GM18502 (cell line): ENCODE data around the gene LMBRD1.
A peak's percentile ranks its signal among the peaks of the same experiment; 100 is the strongest.
"Not testable (repeated sequence)": the region's sequence is repeated elsewhere in the genome, so short reads cannot be mapped to it uniquely, and the experiment has no call there.

Source experiments
- ATAC-seq: cut with Tn5 transposase; IDR thresholded peaks from one replicate; pipeline ENCODE4 v1.9.1; 2021; ENCODE audit warnings: mild to moderate bottlenecking; ENCODE audit not compliant: unreplicated experiment, poor library complexity

The LMBRD1 gene

DNA sequence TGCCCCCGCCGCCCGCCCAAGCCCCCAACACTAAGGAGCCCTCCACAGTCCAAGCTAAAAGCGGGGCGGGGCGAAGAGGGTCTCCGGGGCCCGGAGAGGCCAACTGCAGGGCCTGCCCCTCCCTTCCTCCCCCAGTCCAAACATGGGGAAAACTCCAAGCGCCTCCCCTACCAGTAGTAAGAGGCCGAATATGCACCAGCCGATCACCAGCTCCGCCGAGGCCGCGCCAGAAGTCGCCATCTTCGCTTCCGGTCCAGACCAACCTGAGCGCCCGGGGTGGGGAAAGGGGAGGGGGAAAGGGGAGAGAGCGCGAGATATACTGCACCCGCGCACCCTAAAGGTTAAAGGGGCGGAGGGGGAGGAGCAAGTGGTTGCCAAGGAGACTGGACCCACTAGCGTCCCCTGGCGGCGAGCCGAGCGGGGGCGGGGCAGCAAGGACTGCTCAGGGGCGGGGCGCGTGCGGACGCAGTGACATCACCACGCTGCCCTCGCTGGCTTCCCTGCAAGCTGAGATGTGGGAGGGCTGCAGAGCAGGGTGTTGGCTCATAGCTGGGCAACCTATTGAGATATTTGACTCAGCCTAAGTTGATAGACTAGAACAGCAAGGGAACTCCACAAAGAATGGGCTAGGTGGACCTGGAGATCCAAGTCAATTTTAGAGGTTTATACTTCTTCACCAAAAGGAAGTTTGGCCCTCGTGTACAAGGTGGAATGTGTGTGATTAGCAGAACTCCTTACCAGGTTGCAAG is at the start of gene LMBRD1:
TSS of gene LMBRD1 (minus strand) at position 369 of the 749 bp plus-strand sequence. CDS start at position 240, 129 bp downstream.
- ATAC-seq = peak; percentile 95

DNA sequence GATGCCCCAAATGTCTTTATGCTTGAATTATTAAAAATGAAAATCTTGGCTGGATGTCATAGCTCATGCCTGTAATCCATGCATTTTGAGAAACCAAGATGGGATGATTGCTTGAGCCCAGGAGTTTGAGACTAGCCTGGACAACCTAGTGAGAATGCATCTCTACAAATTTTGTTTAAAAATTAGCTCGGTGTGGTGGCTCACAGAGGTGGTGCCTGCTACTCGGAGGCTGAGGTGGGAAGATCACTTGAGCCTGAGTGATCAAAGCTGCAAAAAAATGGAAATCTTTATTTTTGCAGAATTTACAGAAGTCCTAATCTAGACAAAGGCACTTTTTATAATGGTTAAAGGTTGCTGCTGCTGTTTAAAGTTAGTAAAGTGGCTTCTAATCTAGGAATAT is 49.5 kb upstream of the LMBRD1 start:
- no peak for ATAC-seq

DNA sequence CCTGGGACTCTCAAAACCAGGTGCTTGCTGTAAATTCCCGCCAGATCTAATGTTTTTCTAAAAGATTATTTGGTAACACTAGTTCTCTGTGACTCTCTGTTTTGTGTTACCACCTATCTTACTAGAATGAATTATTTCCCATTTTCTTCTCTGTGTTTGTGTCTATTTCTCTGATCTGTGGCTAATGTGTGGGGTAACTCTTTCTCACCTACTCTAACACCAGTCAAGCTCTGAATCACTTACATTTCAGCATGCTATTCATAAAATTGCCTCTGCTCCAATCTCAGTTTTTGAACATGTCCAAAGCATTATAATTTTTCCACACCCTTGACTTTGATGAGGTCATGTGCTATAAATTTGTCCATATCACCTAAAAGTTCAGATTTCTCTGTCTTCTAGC is 46.4 kb upstream of the LMBRD1 start:
- ATAC-seq = no peak

- no peak for ATAC-seq
Observed at GRCh38 chr6:69841862-69842261, 45.1 kb upstream of the LMBRD1 start.

DNA sequence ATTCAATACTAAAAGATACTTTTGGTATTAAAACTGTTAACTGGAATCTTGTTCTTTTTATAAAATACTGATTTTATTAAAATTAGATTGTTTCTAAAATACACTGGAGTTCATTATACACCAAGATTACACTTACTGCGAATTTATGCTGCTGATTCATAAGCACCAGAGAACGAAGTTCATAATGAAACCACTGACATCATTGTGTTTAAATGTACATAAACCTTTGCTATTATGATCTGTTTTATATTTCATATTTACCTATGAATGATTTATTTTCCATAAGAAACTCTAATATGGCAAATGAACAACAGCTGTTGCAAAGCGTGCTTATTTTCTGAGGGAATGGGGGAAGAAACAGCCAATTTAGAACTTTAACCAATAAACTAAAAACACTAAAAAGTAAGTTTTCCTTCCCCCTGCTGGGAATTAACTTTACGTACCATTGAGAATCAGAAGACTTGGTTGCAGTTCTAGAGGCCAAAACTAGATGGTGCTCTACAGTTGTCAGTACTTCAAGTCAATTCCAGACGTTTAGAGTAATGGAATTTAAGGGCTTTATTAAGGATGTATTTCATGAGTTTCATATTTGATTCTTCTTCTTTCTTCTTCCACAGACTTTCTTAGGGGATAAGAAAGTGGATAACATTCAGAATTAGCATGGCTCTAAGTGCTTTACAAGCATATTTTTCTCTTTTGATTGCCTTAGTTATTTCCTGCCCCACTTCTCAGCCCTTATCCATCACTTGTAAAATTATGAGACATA is 38.8 kb upstream of the LMBRD1 start:
- peak; percentile 95 for ATAC-seq

DNA sequence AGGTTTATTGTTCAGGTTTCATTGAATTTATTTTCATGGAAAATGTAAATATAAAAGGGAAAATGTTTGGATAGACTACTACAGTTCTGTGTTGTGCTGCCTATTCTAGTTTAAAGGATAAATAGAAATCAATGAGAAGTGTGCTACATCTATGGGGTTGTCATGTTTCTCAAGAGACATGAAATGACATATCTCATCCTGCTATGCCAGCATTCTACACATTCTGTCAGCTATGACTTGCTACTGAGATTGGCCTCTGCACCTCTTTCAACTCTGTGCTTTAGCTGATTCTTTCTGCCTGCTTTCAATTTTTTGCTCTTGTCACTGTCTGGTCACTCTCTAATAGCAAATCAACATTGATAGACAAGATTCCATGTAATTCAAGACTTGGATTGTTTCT is 35.7 kb upstream of the LMBRD1 start:
- ATAC-seq = no peak

DNA sequence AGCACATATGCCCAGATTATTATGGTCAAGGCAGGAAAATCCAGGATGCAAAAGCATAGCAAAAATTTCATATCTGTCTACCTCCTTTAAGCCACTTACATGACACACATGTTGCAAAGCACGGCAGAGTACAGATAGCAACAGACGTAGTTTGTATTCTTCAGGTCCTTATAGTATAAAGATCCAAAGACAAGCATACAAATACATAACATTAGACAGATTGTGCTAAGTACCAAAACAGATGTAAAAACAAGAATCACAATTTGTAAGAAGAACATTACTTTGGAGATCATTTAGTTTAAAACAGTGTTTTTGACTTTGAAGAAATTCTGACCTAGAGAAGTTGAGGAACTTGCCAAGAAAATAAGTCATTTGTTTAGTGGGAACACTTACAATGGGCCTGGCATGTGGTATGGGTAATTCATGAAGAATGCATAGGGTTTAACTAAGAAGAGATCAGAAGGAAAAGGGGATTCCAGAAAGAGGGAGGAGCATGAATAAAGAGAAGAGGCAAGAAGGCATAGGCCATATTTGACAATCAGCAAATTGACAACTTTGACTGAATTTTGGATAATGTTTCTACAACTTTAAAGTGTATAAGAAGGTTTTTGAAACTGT is 30.6 kb upstream of the LMBRD1 start:
- no peak for ATAC-seq

DNA sequence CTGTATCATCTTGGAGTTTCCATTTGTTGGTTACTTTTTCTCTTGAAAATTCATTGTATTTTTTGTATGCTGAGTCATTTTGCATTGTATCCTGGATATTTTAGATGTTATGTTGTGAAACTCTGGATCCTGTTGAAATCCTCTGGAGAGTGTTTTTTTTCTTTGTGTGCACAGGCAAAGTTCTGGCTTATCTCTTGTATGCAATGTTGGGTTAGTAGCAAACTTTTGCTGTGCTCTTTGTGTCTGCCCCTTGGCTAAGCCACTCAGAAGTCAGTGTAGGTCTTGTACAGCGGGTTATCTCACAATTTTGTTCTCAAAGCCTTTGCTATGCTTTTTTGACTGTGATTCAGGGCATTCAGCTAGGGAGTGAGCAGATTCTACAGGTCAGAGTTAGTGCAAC is 29.1 kb upstream of the LMBRD1 start:
- no peak for ATAC-seq

DNA sequence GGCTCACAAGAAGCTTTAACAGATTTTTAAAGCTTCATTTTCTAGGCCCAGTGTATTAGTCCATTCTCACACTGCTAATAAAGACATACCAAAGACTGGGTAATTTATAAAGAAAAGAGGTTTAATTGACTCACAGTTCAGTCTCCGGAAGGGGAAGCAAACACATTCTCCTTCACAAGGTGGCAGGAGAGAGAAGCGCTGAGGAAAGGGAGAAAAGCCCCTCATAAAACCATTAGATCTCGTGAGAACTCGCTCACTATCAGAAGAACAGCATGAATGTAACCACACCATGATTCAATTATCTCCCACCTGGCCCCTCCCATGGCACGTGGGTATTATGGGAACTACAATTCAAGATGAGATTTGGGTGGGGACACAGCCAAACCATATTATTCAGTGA is 27.5 kb upstream of the LMBRD1 start:
- not testable (repeated sequence) for ATAC-seq

DNA sequence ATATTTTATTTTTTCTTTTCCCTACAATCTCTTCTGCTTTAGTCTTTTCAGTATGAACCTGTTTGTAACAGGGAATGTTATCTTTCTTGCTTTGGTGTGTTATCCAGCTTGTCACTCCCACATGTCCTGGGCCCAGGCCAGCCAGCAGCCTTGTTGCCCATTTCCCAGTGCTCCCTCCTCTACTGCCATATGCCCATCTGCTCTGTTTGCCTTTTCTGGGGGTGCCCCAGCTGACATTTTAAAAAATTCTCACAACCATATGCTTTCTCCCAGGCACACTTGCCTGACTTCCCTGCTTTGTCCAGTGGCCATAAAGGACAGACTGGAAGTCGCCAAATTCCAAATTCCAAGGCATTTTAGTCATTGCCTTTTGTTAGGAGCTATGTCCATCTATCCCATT is 23.6 kb upstream of the LMBRD1 start:
- ATAC-seq = no peak

- no peak for ATAC-seq
Observed at GRCh38 chr6:69820018-69820417, 23.2 kb upstream of the LMBRD1 start.

DNA sequence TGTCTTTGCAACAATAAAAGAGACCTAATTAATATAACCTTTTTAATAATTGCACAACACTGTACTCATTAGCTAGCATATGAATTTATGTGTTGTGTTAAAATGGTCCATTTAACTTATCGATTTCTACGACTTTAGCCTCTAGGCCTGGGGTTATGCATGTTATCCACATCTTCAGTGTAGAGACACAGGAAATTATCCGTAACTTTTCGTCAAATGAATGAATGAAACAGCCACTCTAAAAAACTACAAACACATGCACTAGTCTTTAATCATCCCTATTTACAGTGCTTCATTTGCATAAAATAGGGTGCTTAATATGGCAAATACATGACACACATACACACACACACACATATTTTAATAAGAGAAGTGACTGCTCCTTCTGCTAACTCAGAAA is 22.3 kb upstream of the LMBRD1 start:
- no peak for ATAC-seq

- no peak for ATAC-seq
Observed at GRCh38 chr6:69818223-69818930, 21.6 kb upstream of the LMBRD1 start.

DNA sequence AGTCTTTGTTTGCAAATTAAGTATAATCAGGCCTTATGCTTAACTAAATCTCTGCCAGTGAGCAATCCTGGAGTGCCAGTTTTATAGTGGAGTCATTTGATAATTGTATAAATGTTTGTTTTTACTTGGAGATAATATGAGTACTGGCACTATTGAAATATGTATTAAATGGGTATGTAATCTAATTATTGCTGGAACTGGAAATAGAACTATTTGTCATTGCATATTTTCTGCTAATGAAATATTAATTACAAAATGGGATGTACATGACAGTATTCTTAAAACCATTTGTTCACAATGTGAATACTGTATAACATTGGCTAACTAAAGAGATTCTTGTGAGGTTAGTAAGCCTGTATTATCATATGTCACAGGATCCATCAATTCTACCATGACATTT is 20.5 kb upstream of the LMBRD1 start:
- no peak for ATAC-seq

DNA sequence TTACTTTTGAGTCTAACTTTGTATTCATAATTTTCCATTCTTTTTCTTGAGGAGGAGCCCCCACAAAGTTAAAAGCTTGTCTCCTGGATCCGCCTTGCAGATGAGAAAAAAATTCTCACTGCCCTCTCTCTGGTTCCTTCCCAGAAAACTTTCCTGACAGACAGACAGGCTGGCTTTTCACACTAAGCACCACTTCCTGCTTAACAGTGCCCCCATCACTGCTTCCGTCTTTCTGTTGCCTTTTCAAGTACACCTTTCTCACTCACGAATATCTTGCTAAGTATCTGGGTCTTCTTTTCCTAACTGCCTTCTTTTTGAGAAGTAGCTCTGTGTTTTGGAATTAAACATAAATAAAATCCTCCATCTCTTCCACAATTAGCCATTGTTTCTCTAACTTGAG is 19.8 kb upstream of the LMBRD1 start:
- peak; percentile 50 for ATAC-seq

DNA sequence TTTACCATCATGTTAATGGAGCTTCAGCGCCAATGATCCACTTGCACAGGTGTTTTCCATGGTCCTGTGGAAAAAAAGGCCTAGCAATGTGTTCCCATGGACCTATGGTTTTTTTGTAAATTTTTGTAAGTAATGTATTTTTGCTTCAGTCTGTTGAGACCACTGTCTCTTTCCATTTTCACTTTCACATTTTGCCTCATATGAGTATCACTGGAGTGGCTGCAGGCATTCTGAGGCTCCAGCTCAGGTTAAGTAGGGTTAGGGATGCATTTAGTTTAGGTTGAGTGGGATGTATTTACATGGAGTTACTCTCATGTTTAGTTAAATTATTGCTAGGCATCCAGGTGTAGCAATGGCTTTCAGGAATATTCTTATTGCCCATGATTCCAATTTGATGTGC is 19.2 kb upstream of the LMBRD1 start:
- ATAC-seq = peak; percentile 77

DNA sequence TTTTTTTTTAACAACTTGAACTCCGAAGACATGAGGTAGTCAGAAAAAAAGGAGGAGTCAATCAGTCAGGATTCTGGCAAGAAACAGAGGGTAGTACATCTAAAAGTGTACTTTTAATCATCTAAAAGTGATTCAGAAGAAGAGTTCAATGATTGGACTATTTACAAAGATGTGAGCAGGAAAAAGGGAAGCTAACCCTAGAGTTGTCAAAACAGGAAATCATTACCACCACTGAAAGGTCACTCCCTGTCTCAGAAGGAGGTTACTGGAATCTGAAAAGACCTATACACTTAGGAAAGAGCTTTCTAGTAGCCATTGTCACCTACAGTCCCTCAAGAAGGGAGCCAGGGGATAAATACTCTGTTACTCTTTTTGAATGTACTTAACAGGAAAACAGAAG is 16.7 kb upstream of the LMBRD1 start:
- ATAC-seq = peak; percentile 44

DNA sequence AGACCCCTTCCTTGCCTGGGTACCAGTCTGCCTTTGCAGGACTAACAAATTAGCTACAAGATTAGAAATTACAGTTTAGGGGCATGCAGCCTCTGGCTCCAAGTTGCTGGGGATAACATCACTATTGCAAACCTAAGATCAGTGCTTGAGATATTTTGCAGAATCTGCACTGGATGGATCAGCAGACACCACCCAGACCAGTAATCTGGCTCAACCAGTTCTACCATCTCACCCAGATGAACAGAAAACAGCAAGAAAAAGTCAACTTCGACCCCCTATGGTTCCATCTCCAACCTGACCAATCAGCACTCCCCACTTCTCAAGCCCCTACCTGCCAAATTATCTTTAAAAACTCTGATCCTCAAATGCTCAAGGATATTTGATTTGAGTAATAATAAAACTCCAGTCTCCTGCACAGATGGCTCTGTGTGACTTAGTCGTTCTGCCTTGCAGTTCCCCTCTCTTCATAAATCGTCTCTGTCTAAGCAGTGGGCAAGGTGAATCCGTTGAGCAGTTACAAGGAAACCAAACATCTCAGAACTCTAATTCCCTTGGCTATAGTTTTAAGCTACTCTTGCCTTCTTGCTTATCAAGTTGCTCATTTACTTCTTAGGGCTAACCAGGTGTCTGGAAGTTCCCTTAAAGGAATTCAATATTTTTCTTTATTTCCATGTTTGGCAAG is 16.1 kb upstream of the LMBRD1 start:
- peak; percentile 10 for ATAC-seq

DNA sequence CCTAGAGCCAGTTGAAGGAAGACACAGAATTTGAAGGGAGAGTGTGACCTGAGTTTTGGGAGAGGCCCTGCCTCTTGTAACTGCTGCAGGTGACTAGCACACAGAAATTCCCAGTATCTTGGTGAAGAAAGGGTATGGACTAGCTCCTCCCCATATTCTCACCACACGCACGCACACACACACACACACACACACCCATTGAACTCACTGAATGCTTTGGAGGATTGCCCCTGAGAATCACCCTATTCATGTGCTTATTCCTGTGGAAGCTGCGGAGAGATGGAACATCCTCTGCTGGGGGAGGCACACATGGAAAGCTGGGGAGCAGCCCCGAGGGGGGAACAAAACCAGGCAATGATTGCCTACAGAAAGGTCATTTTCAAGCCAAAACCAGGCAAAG is 6.2 kb upstream of the LMBRD1 start:
- no peak for ATAC-seq

- ATAC-seq = no peak
Observed at GRCh38 chr6:69801711-69802110, 4.9 kb upstream of the LMBRD1 start.
